Calu3 (cell line): Measurements from ENCODE around the gene GOLPH3L. TPM values are rescaled to one million over a fixed set of nuclear protein-coding genes. Genes with fewer than 3 reads are reported as not detected.
A peak's percentile ranks its signal among the peaks of the same experiment; 100 is the strongest.

Experiments used
- BruUV-seq: library from RNA; stranded (reverse); fragments of 400-500 nt; replicated peaks from 2 replicates; lab custom pipeline; 2021; lab: Mats Ljungman, UMichigan
- CTCF ChIA-PET: fragments of 300-600 bp; sonication (Branson Sonifier 250); formaldehyde crosslinking; loops from one replicate; lab custom pipeline; 2022; ENCODE audit warnings: antibody characterized with exemption; lab: Charles Lee
- DNase-seq: peaks from one replicate; pipeline ENCODE4 v3.0.0; 2022
- H3K27ac Mint-ChIP-seq: one replicate; pipeline ENCODE4 v1.8.0; 2022; ENCODE audit warnings: mixed read lengths; ENCODE audit not compliant: unreplicated experiment
- H3K27me3 Mint-ChIP-seq: one replicate; pipeline ENCODE4 v1.8.0; 2022; ENCODE audit warnings: mixed read lengths; ENCODE audit not compliant: unreplicated experiment
- H3K36me3 Mint-ChIP-seq: one replicate; pipeline ENCODE4 v1.8.0; 2022; ENCODE audit warnings: mild to moderate bottlenecking, moderate library complexity, mixed read lengths; ENCODE audit not compliant: insufficient read depth, unreplicated experiment
- H3K4me1 Mint-ChIP-seq: one replicate; pipeline ENCODE4 v1.8.0; 2022; ENCODE audit warnings: mild to moderate bottlenecking, low read depth, mixed read lengths; ENCODE audit not compliant: unreplicated experiment
- H3K4me3 Mint-ChIP-seq: one replicate; pipeline ENCODE4 v1.8.0; 2022; ENCODE audit warnings: mild to moderate bottlenecking, low read depth, moderate library complexity, mixed read lengths; ENCODE audit not compliant: unreplicated experiment
- H3K9me3 Mint-ChIP-seq: one replicate; pipeline ENCODE4 v1.8.0; 2022; ENCODE audit warnings: low read depth, mixed read lengths; ENCODE audit not compliant: unreplicated experiment
- intact Hi-C: fragments of 100-400 bp; cut with micrococcal nuclease; formaldehyde crosslinking; loops from one replicate; pipeline ENCODE4 v1.10.0; 2022; ENCODE audit not compliant: unreplicated experiment
- total RNA-seq: library from RNA; stranded (reverse); gene quantifications from 2 replicates; pipeline ENCODE4 v1.2.3, GENCODE V29; 2022
- TF ChIP-seq, protein P1 (sequence below): fragments of 200-600 bp; IDR thresholded peaks from one replicate; pipeline ENCODE4 v1.8.0; 2022; ENCODE audit warnings: antibody characterized with exemption; ENCODE audit not compliant: unreplicated experiment

GOLPH3L gene
- total RNA-seq, 1 experiment from 2014 or later: 64.7 TPM

- intact Hi-C loops: loop anchor here (5.0 to 10.0 kb wide), 2 partner anchors 72 to 190 kb away; partner anchors contain the start of gene GOLPH3L
Measured at GRCh38 chr1:150622303-150622975, 74.5 kb downstream of the GOLPH3L start.

DNA sequence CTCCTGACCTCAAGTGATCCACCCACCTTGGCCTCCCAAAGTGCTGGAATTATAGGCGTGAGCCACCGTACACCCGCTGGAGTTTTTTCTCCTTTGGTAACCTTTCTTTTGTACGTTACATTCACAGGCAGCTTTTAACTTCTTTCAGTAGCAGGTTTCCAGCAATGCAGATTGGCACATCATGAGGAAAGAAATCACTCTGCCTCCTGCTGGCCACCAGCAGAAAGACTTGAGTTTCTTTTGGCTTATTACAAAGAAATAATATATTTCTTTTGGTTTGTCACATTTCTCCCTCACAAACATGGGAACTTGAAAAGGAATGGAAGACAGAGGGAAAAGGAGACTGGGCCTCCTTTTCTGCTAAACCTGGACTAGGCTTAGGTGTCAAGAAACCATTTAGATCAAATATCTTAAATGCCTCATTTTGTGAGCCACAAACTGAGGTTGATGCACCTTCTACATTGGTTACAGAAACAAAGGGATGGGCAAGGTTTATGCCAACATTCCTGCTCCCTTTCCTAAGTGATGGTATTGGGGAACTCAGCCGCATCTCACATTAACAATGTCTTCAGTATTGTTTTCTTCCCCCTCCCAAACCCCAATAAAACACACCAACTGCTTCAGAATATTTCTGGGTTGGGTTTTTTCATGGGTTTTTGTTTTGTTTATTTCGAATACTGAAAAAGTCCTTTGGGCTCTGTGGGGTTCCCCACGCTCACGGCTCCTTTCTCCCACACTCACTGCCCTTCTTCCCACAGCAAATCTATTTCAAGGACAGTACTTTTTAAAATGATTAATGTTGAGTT lies 75.3 kb downstream of the GOLPH3L start:
- CTCF ChIA-PET: interaction anchor here (0.7 to 1.9 kb wide), 4 partner anchors 42 to 73 kb away, joined by 3 to 6 read pairs (median 3); partner anchors contain the start of gene MCL1
- BruUV-seq: no TSS peak

More at GRCh38 chr1:150622303-150622975, 74.5 kb downstream of the GOLPH3L start:
- peak overlapping the region; percentile 79 for H3K27ac Mint-ChIP-seq
- no peak overlapping the region for H3K4me3 Mint-ChIP-seq
- no peaks in the 10 kb centered on the region for H3K27me3 Mint-ChIP-seq
- CTCF ChIA-PET: interaction anchor here (0.5 to 1.9 kb wide), 4 partner anchors 13 to 250 kb away, joined by 3 to 6 read pairs (median 4); partner anchors contain the start of gene MCL1
- DNase-seq: no peak
- H3K9me3 Mint-ChIP-seq: no peaks in the 10 kb centered on the region
- peaks cover 57% of the 10 kb centered on the region for H3K36me3 Mint-ChIP-seq
- peaks cover 57% of the 10 kb centered on the region for H3K4me1 Mint-ChIP-seq
- TF ChIP-seq, protein P1, sequence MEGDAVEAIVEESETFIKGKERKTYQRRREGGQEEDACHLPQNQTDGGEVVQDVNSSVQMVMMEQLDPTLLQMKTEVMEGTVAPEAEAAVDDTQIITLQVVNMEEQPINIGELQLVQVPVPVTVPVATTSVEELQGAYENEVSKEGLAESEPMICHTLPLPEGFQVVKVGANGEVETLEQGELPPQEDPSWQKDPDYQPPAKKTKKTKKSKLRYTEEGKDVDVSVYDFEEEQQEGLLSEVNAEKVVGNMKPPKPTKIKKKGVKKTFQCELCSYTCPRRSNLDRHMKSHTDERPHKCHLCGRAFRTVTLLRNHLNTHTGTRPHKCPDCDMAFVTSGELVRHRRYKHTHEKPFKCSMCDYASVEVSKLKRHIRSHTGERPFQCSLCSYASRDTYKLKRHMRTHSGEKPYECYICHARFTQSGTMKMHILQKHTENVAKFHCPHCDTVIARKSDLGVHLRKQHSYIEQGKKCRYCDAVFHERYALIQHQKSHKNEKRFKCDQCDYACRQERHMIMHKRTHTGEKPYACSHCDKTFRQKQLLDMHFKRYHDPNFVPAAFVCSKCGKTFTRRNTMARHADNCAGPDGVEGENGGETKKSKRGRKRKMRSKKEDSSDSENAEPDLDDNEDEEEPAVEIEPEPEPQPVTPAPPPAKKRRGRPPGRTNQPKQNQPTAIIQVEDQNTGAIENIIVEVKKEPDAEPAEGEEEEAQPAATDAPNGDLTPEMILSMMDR: no peak
- BruUV-seq: TSS peak; percentile 14

GRCh38 chr1:150620919-150621318 lies 76.0 kb downstream of the GOLPH3L start:
- no peak overlapping the region for H3K4me3 Mint-ChIP-seq
- intact Hi-C loops: loop anchor here (2.0 to 10.0 kb wide), 4 partner anchors 44 to 191 kb away; partner anchors contain the start of gene GOLPH3L
- DNase-seq: no peak
- no peaks in the 10 kb centered on the region for H3K27me3 Mint-ChIP-seq
- peak overlapping the region; percentile 20 for H3K27ac Mint-ChIP-seq
- no peaks in the 10 kb centered on the region for H3K9me3 Mint-ChIP-seq
- H3K4me1 Mint-ChIP-seq: peaks cover 69% of the 10 kb centered on the region
- no TSS peak for BruUV-seq
- TF ChIP-seq, protein P1: no peak
- peaks cover 71% of the 10 kb centered on the region for H3K36me3 Mint-ChIP-seq
- CTCF ChIA-PET: interaction anchor here (0.7 to 1.6 kb wide), 3 partner anchors 9 to 73 kb away, joined by 3 to 5 read pairs (median 3); partner anchors contain the start of genes ENSA and MCL1

More for the DNA sequence above, 75.3 kb downstream of the GOLPH3L start:
- Mint-ChIP-seq H3K4me3 (no peak overlapping the region), H3K27ac (peak overlapping the region; percentile 42), H3K27me3 (no peaks in the 10 kb centered on the region), H3K9me3 (no peaks in the 10 kb centered on the region), H3K36me3 (peaks cover 64% of the 10 kb centered on the region), H3K4me1 (peaks cover 61% of the 10 kb centered on the region)
- intact Hi-C loops: loop anchor here (2.0 to 10.0 kb wide), 4 partner anchors 45 to 191 kb away; partner anchors contain the start of gene GOLPH3L
- TF ChIP-seq, protein P1: peak; percentile 65
- DNase-seq: peak; percentile 48
